ENCODE measurements around the gene SYTL3.
"Not testable (repeated sequence)": the region's sequence is repeated elsewhere in the genome, so short reads cannot be mapped to it uniquely, and the experiment has no call there.

The SYTL3 gene

GRCh38 chr6:158665332-158665731 lies 15.5 kb downstream of the SYTL3 start:
- DNase-seq = no peak

- no peak for DNase-seq
These were observed 16.9 kb downstream of the SYTL3 start for GRCh38 chr6:158666628-158667359.

- no peak for DNase-seq
These were observed 17.6 kb downstream of the SYTL3 start for GRCh38 chr6:158667360-158667981.

GRCh38 chr6:158668707-158669103 lies 18.9 kb downstream of the SYTL3 start:
- DNase-seq = no peak

- no peak for DNase-seq
These were observed 19.5 kb downstream of the SYTL3 start for GRCh38 chr6:158669145-158670035.

- not testable (repeated sequence) for DNase-seq
These were observed 22.3 kb downstream of the SYTL3 start for GRCh38 chr6:158672119-158672518.

- no peak for DNase-seq
These were observed 22.9 kb downstream of the SYTL3 start for GRCh38 chr6:158672726-158673125.

GRCh38 chr6:158674342-158675131 lies 24.7 kb downstream of the SYTL3 start:
- no peak for DNase-seq

GRCh38 chr6:158677094-158677493 lies 27.2 kb downstream of the SYTL3 start:
- DNase-seq = not testable (repeated sequence)

GRCh38 chr6:158677906-158678578 lies 28.2 kb downstream of the SYTL3 start:
- no peak for DNase-seq

- DNase-seq = no peak
These were observed 30.2 kb downstream of the SYTL3 start for GRCh38 chr6:158680015-158680414.

GRCh38 chr6:158680481-158680880 lies 30.6 kb downstream of the SYTL3 start:
- no peak for DNase-seq

GRCh38 chr6:158684311-158684710 lies 34.5 kb downstream of the SYTL3 start:
- DNase-seq = no peak

GRCh38 chr6:158684745-158685324 lies 35.0 kb downstream of the SYTL3 start:
- no peak for DNase-seq

GRCh38 chr6:158686311-158686710 lies 36.5 kb downstream of the SYTL3 start:
- no peak for DNase-seq

- DNase-seq = no peak
These were observed 37.0 kb downstream of the SYTL3 start for GRCh38 chr6:158686791-158687381.

- DNase-seq = no peak
These were observed 37.7 kb downstream of the SYTL3 start for GRCh38 chr6:158687506-158687905.

GRCh38 chr6:158688860-158689259 lies 39.0 kb downstream of the SYTL3 start:
- no peak for DNase-seq

- no peak for DNase-seq
These were observed 45.1 kb downstream of the SYTL3 start for GRCh38 chr6:158694913-158695312.

GRCh38 chr6:158697811-158698210 lies 48.0 kb downstream of the SYTL3 start:
- DNase-seq = no peak

GRCh38 chr6:158698931-158699330 lies 49.1 kb downstream of the SYTL3 start:
- DNase-seq = no peak
